GM10266 (cell line): ENCODE measurements around the gene GMPR2.

Experiments
- DNase-seq: peaks from one replicate; pipeline ENCODE4 v3.0.0; 2012; ENCODE audit errors: extremely low spot score
- CTCF ChIP-seq: IDR thresholded peaks from 2 replicates; pipeline ENCODE4 v1.5.1; 2012; ENCODE audit warnings: mild to moderate bottlenecking, low read depth; ENCODE audit not compliant: control insufficient read depth, insufficient read depth; ENCODE audit errors: missing control alignments

GMPR2 gene

GRCh38 chr14:24251880-24252288 is 19.2 kb downstream of the GMPR2 start:
- no peak for DNase-seq
- TF ChIP-seq CTCF = no peak

- DNase-seq = no peak
- TF ChIP-seq CTCF = no peak
Measured at GRCh38 chr14:24252289-24253124, 19.8 kb downstream of the GMPR2 start.

- DNase-seq = no peak
- TF ChIP-seq CTCF = no peak
Measured at GRCh38 chr14:24253936-24254335, 21.2 kb downstream of the GMPR2 start.

- no peak for DNase-seq
- TF ChIP-seq CTCF = no peak
Measured at GRCh38 chr14:24254630-24255392, 22.1 kb downstream of the GMPR2 start.

- TF ChIP-seq CTCF = no peak
- no peak for DNase-seq
Measured at GRCh38 chr14:24255438-24255837, 22.7 kb downstream of the GMPR2 start.

GRCh38 chr14:24255931-24256711 is 23.4 kb downstream of the GMPR2 start:
- TF ChIP-seq CTCF = no peak
- DNase-seq = no peak

GRCh38 chr14:24256960-24257359 is 24.2 kb downstream of the GMPR2 start:
- DNase-seq = no peak

More at GRCh38 chr14:24256960-24257359, 24.2 kb downstream of the GMPR2 start:
- no peak for TF ChIP-seq CTCF
